DMS153 (cell line): Measurements from ENCODE around the gene SLC36A3.
"Not testable (repeated sequence)": the region's sequence is repeated elsewhere in the genome, so short reads cannot be mapped to it uniquely, and the experiment has no call there.

Source experiments
- DNase-seq: peaks from one replicate; lab custom pipeline; 2025; lab: John Stamatoyannopoulos, UW

SLC36A3 gene

DNA sequence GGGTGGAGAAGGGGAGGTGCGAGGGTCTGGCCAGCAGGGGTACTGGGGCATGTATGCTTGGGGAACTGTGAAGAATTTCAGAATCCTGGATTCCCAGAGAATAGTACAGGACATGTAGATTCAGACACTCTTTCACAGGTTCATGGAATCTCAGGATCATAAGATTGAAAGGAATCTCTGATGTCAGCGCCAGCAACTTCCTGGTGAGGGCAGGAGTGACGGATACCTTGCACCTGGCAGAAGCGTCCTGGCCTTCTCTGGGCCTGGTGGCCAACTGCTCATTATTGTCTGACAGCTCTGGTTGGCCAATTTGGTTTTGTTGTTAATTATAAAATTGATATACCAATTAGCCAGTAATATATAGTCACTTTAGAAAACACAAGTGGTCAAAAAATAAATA, 43.6 kb downstream of the SLC36A3 start:
- DNase-seq = no peak

DNA sequence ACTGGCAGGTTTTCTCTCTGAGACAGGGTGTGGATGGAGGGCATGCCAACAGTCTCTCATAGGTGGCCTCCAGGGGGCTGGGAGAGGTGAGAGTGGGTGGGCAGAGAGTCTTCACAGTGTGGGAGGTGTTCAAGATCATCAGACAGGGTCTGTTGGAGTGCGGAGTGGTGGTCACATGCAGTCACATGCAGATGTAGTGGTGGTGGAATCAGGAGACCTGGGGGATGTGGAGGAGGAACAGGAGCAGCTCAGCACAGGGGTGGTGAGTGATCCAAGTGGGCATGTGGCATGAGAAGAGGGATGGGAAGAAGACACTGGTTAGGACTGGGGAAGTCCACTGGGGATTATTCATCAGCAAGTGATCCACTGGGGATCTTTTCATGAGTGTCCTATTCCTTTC, 44.8 kb downstream of the SLC36A3 start:
- DNase-seq = no peak

DNA sequence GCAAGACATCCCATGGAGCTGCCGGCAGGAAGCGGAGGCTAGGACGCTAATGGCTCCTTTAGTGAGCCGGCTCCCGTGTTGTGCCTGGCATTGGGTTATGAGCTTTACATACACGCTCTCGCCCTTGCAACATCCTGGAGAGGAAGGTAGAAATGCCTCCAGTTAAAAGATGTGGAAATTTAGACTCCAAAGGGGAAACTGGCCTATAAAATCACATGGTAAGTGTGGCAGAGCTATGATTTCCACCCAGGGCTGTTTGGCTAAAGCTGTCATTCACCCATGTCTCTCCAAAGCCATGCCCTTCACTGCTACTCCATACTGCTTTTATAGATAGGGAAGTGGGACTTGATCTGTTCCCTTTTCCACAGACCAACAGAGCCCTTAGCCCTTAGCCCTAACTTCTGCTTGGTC, 45.4 kb downstream of the SLC36A3 start:
- no peak for DNase-seq

DNA sequence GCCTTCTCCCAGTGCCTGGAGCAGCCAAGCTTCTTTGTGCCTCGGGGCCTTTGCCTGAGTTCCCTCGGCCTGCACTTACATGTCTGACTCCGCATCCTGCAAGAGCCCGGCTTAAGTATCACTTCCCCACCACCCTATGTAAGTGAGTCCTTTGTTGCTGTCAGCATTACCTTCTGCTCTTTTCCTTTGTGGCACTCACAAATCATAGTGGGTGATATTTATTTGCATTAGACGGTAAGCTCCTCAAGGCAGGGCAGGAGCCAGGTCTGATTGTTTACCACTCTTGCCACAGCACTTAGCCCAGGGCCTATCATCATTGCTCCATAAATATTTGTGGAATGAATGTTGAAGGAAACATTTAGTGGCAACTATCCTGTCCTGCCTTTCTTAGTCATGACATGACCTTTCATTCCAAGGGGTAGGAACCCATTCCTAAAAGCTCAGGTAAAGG, 45.8 kb downstream of the SLC36A3 start:
- no peak for DNase-seq

DNA sequence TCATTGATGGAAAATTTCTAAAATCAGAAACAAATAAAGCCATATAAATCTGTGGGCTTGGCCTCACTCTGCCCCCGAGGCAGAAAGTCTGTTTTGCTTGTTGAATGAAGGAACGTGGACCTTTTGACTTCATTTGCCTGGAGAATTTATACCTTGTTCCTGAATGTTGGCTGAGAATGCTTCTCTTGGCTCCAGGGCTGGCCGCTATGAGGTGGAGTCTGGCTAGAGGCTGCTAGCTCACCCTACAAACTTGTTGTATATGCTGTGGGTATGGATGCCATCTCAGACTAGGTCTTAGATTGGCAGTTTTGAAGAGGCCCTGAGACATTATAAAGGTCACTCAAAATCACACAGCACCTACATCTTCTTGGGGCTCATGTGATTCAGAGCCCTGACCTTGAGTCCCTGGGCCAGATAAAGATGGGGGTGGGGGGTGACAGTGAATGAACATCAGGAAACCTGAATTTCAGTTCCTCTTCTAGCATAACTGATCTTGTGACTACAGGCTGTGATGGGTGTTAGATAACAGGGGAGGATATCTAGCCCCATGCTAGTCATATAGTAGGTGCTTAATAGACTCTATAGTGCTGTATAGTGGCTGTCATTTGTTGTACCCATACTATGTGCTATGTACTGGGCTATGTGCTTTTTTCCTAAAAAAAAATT, 47.8 kb downstream of the SLC36A3 start:
- DNase-seq = no peak

DNA sequence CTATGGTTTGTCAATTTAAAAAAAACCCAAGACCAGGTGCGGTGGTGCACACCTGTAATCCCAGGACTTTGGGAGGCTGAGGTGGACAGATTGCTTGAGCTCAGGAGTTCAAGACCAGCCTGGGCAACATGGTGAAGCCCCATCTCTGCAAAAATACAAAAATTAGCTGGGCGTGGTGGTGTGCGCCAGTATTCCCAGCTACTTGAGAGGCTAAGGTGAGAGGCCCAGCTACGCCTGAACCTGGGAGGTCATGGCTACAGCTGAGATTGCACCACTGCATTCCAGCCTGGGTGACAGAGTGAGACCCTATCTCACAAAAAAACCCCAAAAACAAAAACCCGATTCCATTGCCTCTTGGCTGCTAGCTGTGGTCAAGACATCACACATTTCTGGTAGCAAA, 48.6 kb downstream of the SLC36A3 start:
- not testable (repeated sequence) for DNase-seq

DNA sequence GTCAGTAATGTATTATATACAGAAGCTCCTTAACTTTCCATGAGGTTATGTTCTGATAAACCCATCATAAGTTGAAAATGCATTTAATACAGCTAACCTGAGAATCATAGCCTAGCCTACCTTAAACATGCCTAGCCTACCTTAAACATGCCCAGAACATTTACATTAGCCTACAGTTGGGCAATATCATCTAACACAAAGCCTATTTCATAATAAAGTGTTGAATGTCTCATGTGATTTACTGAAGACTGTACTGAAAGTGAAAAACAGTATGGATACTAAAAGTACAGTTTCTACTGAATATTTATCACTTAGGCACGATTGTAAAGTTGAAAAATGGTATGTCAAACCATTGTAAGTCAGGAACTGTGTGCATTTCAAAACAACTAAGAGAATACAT, 49.0 kb downstream of the SLC36A3 start:
- DNase-seq = no peak

DNA sequence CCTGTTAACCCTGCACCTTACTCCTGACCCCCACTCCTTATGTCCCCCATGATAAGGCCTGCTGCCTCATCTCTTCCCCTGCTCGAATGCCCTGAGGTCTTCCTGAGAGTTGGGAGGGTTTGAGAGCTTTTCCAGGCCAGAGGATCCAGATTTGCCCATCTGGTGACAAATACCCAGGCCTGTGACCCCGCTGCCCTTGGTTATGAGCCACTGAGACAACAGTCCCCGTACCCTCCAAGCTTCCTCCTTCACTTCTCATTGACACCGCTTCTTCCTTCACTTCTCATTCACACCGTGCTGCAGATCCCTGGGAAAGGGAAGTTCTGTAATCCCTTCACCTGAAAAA, 50.0 kb downstream of the SLC36A3 start:
- no peak for DNase-seq

DNA sequence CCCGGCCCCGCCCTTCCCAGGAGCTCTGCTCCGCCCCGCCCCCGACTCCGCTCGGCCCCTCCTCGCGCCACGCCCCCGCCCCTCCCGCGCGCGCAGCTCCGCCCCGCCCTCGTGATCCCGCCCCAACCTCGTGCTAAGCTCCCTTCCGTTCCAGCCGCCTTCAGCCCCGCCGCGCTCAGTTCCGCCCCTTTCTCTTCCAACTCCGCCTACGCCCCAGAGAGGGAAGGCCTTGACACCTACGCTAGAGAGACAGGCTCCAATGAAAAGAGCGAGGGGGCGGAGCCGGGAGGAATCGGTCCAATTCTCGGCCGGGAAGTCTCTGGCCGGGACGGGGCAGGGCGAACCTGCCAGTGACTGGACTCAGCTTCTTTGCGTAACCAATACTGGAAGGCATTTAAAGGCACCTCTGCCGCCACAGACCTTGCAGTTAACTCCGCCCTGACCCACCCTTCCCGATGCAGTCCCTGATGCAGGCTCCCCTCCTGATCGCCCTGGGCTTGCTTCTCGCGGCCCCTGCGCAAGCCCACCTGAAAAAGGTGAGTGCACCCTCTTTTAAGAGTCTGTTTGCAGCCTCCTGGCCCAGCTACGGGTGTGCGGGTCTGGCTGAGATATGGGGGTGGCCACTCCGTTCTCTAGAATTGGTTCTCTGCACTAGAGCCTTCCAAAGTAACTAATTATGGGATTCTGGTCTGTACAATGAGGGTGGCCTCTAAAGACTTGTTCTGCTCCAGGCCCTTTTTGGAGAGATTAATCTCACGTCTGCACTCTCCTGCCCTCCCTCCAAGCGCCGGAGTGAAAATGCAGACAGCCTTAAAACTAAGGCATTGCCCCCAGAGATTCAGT, 50.6 kb downstream of the SLC36A3 start, which contains the start of gene GM2A:
Gene GM2A (plus strand): TSS at position 424 of the 843 bp plus-strand sequence. CDS start 32 bp downstream, at position 456.
- peak; percentile 85 for DNase-seq

DNA sequence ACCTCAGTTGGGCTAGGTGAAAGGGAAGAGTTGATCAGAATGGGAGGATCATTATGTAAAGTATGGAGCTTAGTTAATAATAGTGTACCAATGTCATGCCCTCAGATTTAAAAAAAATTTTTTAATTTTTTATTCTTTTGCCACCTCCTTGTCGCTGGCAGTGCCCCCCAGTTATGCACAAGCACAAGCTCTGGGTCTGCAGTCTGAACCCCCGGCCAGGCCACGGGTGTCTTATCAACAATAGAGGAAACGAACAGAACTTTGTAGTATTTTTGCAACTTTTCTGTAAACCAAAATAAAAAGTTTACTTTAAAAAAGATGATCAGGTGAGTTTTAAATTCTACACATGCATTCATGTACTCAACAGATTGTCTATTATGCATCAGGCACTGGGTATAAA, 51.9 kb downstream of the SLC36A3 start:
- DNase-seq = no peak

DNA sequence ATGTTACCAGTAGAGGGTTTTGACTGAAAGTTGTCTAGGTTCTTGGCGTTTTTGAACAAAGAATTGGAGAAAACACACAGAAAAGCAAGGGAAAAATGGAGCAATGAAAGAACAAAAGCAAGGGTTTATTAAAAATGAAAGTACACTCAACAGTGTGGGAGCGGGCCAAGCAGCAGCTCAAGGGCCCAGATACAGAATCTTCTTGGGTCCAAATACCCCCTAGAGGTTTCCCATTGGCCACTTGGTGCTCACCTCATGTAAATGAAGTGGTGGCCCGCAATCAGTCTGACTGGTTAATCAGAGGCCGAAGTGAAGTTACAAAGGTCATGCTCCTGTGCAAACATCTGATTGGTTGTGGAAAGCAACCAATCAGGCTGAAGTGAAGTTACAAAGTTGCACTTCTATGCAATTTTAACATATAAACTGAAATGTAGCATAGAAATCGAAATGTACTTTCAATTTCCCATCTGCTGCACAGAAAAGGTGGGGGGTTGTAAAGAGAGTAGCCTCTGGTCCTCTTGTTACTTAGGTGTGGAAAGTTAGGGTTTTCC, 52.5 kb downstream of the SLC36A3 start:
- no peak for DNase-seq

DNA sequence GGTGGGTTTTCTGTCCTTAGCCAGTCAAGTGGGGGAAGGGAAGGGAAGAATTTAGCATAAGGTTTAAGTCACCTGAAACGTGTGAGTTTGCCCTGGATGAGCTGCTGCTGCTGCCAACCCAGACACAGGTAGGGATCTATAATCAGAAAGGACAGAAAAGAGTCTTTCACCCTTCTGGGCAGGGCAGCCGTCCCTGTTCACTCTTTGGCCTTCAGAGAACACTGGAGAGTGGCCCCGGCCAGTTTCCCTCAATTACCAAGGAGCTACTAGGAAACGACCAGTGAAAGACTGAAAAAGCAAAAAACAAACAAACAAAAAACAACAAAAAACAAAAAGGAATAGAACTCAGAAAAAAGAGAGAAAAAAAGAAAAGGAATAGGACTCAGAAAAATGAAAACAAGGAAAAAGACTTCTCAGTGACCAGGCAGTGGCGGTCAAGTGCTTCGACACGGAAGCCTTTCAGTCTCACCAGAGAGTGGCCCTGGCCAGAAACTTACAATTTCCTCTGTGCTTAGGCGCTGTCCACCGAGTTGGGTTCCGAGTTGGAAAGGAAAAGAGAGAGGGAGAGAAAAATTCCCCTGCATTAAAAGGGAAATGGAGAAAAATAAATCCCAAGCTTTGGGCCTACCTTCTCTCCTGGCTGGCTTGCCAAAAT, 53.1 kb downstream of the SLC36A3 start:
- no peak for DNase-seq

DNA sequence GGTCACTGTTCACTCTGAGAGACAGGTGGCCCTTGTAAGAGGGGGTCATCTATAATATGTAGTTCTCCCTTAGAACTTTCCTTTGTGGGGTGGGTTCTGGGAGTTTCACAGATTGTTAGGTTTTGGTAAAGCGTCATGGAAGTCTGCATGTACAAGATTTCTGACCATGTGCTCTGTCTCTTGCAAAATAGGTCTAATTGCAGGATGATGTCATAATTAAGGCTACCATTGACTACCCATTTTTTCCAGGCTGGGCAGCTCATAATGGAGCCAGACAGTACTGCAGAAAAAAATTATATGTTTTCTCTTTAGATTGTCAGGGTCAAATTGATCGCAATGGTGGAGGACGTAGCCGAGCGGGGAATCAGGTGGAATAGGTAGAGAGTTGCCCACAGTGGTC, 54.3 kb downstream of the SLC36A3 start:
- DNase-seq = no peak

DNA sequence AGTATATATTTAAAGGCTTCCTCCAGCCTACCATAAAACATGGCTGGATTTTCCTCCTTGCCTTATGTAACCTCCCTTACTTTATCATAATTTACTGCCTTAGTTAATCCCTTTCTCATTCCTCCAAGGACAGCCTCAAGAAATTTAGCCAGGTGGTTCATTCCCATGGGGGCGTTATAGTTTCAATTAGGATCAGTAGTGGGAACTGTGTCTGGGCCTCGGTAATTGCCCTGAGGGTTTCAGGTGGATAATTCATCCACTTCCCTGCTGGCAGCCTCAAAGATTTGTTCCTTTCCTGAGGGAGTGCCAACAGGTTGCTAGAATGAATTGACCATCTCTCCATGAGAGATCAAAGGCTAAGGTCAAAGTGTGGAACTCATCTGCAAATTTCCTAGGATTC, 54.9 kb downstream of the SLC36A3 start:
- DNase-seq = no peak

DNA sequence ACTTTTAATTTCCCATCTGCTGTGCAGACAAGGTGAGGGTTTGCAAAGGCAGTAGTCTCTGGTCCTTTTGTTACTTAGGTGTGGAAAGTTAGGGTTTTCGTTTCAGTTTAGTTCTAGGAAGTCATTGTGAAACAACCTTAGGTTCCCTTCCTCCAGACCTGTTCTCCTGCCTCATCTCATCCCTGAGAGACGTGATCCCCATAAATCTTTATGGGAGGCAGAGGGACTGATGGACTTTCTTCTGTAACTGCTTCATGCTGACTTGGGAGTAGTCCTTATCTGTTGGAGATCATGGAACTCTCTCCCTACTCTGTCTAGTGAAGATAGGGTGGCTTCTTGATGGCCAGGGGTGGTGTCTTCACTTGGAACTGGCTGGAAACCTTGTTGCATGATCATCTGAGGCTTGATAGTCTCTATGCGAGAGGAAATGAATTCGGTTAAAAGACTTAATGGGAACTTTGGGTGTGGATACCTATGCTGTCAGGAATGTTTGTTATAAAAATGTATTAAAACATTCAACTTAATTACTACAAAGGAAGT, 57.8 kb downstream of the SLC36A3 start:
- DNase-seq = no peak

DNA sequence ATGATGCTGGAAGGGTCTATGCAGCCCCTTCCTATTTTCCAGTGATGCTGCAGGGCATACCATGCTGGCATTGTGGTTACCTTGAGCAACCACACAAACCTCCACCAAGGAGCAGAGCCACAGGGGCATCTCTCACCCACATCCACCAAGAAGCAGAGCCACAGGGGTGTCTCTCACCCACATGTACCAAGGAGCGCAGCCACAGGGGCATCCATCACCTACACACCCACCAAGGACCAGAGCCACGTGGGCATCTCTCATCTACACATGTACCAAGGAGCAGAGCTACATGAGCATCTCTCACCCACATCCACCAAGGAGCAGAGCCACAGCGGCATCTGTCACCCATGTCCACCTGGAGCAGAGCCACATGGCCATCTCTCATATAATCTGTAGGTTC, 59.4 kb downstream of the SLC36A3 start:
- no peak for DNase-seq

DNA sequence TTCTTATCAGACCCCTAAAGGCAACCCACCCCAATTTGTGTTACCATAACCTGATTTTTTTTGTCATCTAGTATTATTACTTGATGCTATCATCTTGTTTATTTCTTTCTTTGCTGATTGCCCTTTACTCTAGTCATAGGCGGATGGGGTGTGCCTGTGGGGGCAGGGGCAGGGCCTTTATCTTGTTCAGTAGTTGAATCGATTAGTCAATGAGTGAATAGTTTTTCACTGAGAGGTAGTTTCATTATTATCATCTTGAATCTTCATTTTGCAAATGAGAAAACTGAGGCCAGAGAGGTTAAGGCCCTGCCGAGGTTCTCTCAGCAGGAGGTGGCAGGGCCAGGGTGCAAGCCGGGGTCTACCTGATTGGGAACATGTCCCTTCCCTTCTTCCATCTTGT, 60.0 kb downstream of the SLC36A3 start:
- DNase-seq = no peak

DNA sequence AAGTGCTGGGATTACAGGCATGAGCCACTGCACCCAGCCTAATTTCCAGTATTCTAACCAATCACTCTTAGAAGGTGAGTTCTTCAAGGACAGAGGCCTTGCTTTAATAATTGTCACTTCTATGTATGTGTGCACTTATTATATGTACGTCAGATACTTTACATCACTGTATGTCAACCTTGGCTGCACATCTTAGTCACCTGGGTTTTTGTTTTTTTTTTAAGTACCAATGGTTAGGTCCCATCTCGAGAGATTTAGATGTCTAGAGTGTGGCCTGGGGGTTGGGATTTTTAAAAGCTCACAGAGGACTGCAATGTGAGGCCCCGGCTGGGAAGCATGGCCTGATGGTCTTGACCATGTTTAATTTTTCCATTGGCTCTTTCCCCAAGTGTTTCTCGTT, 60.4 kb downstream of the SLC36A3 start:
- DNase-seq = no peak

DNA sequence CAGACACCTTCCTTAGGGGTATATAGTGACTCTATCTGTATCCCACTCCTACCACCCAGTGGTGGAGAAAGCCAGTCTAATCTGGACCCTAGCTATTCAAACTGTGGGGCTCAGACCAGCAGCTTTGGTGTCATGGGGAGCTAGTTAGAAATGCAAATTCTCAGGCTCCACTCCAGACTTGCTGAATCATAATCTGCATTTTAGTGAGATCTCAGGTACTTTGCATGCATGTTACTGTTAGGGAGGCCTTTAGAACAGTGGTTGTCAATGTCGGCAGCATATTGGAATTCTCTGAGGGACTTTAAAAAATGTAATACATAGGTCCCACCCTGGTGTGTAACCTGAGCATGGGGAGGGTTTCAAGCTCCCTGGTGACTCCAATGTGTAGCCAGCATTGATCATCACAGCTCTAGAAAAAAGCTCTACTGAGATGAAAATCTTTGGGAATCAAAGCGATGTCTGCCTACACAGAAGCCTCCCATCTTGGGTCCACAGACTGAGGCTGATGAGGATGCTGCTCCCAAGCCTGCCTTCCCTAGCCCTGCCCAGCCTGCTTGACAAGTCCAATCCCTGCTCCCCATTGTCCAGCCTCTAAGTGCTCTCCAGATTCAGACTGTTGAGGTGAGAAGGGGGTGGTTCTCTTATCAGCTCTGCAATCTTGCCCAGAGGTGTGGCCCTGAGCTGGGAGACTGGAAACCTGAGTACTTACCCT, 62.5 kb downstream of the SLC36A3 start:
- no peak for DNase-seq

DNA sequence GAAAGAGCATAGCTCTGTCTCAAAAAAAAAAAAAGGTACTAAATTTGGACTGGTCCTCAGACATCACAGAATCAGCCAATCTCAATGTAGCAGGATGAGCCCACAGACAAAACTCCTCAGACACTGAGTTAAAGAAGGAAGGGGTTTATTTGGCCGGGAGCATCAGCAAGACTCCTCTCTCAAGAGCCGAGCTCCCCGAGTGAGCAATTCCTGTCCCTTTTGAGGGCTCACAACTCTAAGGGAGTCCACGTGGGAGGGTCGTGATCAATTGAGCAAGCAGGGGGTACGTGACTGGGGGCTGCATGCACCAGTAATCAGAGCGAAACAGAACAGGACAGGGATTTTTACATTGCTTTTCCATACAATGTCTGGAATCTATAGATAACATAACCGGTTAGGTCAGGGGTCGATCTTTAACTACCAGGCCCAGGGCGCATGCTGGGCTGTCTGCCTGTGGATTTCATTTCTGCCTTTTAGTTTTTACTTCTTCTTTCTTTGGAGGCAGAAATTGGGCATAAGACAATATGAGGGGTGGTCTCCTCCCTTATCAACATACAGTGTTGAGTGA, 63.2 kb downstream of the SLC36A3 start:
- not testable (repeated sequence) for DNase-seq

DNA sequence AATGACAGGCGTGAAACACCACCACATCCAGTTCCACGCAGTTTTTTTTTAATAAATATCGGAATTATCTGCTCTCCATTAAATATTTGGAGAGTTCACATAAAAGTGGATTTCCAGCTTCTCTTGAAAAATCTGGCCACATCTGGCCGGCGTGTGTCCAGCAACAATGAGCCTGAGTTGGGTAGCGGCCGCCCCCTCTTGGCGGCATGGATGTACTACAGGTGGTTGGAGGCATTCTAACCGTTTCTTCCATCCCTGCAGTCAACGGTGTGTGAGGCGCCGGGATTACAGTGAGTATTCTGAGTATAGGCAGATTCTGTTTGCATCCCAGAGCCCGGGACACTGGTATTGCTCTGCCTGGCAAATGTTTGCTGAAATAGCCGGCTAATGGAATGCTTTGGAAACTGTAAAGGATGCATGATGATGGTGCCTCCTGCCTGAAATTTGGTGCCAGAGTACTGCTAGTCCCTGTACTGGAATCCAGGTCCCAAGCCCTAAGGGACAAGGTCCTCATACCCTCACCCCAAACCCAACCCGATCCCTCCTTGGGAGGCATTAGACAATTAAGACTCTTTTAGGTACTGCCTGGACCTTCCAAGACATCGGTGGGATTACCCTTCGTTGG, 64.2 kb downstream of the SLC36A3 start:
- DNase-seq = no peak
